BE2C (cell line): ENCODE results near the gene FBN3.

Experiments
- DNase-seq: peaks from one replicate; pipeline ENCODE4 v3.0.0-alpha.2; 2020
- H3K27me3 ChIP-seq: fragments of 250-450 bp; sonication (Bioruptor Pico); 2 replicates; pipeline ENCODE4 v1.5.1; 2020; ENCODE audit warnings: mild to moderate bottlenecking
- H3K36me3 ChIP-seq: fragments of 250-450 bp; sonication (Bioruptor Pico); 2 replicates; pipeline ENCODE4 v1.5.1; 2020; ENCODE audit warnings: mild to moderate bottlenecking
- H3K4me1 ChIP-seq: fragments of 250-450 bp; sonication (Bioruptor Pico); 2 replicates; pipeline ENCODE4 v1.5.1; 2020
- H3K4me3 ChIP-seq: 2 replicates; pipeline ENCODE4 v1.5.1; 2011; ENCODE audit warnings: low read depth, low read length
- H3K9me3 ChIP-seq: fragments of 250-450 bp; sonication (Bioruptor Pico); 2 replicates; pipeline ENCODE4 v1.5.1; 2020
- TF ChIP-seq, protein P1 (sequence below): IDR thresholded peaks from 2 replicates; pipeline ENCODE4 v1.5.1; 2012; ENCODE audit warnings: mild to moderate bottlenecking, low read depth, low read length

FBN3 gene

DNA sequence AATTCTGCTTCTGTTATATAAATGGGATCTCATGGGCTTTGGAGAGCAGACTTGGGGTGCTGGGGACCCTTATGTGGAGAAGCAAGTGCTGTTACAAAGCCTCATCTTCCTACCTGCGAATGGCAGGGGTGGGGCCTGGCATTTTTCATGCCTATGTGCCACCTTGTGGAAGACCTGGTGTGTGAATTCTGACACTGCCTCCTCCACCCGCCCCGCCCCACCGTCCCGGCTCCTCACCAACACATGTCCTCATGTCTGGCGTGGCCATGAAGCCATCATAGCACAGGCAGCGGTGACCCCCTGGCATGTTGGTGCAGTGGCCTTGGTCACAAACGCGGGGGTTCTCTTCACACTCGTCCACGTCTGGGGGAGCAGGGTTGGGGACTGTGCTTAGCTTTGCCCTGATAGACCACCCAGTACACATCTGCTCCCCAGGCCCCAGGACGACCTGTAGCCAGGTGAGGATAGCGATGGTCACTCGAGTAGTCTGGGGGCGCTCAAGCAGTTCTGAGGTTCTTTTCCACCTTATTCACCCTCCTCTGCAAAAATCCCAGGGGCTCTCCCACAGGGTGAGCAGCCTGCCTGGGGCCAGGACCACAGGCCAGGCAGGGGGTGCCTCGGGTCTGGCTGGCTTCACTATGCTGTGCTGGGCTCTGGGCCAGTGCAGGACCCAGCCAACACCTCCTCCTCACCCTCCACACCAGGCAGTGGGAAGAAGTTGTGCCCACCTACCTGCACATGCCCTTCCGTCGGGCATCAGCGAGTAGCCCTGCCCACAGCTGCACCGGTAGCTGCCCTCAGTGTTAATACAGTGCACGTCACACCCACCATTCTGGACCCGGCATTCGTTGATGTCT is 32.7 kb downstream of the FBN3 start:
- H3K4me3 ChIP-seq, result no peak overlapping the region

GRCh38 chr19:8115805-8116396 is 33.5 kb downstream of the FBN3 start:
- Histone ChIP-seq H3K4me3 (no peak overlapping the region), H3K9me3 (no peaks in the 10 kb centered on the region), H3K4me1 (no peaks in the 10 kb centered on the region), H3K27me3 (no peaks in the 10 kb centered on the region), H3K36me3 (no peaks in the 10 kb centered on the region)
- TF ChIP-seq, protein P1, sequence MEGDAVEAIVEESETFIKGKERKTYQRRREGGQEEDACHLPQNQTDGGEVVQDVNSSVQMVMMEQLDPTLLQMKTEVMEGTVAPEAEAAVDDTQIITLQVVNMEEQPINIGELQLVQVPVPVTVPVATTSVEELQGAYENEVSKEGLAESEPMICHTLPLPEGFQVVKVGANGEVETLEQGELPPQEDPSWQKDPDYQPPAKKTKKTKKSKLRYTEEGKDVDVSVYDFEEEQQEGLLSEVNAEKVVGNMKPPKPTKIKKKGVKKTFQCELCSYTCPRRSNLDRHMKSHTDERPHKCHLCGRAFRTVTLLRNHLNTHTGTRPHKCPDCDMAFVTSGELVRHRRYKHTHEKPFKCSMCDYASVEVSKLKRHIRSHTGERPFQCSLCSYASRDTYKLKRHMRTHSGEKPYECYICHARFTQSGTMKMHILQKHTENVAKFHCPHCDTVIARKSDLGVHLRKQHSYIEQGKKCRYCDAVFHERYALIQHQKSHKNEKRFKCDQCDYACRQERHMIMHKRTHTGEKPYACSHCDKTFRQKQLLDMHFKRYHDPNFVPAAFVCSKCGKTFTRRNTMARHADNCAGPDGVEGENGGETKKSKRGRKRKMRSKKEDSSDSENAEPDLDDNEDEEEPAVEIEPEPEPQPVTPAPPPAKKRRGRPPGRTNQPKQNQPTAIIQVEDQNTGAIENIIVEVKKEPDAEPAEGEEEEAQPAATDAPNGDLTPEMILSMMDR, result no peak
- DNase-seq, result no peak

More for the DNA sequence above, 32.7 kb downstream of the FBN3 start:
- TF ChIP-seq, protein P1, result no peak
- no peaks in the 10 kb centered on the region for H3K4me1 ChIP-seq
- DNase-seq, result no peak
- H3K36me3 ChIP-seq, result no peaks in the 10 kb centered on the region
- H3K9me3 ChIP-seq, result no peaks in the 10 kb centered on the region
- H3K27me3 ChIP-seq, result no peaks in the 10 kb centered on the region

GRCh38 chr19:8113017-8113416 is 36.4 kb downstream of the FBN3 start:
- no peak for DNase-seq
- H3K36me3 ChIP-seq, result no peaks in the 10 kb centered on the region
- no peak overlapping the region for H3K4me3 ChIP-seq
- no peaks in the 10 kb centered on the region for H3K27me3 ChIP-seq
- H3K4me1 ChIP-seq, result no peaks in the 10 kb centered on the region
- TF ChIP-seq, protein P1, result no peak
- H3K9me3 ChIP-seq, result no peaks in the 10 kb centered on the region

- no peak for DNase-seq
- Histone ChIP-seq H3K9me3 (no peaks in the 10 kb centered on the region), H3K36me3 (no peaks in the 10 kb centered on the region), H3K4me3 (no peak overlapping the region), H3K27me3 (no peaks in the 10 kb centered on the region; the same call in 1 of the 2 replicates), H3K4me1 (no peaks in the 10 kb centered on the region)
- TF ChIP-seq, protein P1, result no peak
These were observed 38.0 kb downstream of the FBN3 start for GRCh38 chr19:8111376-8111775.

DNA sequence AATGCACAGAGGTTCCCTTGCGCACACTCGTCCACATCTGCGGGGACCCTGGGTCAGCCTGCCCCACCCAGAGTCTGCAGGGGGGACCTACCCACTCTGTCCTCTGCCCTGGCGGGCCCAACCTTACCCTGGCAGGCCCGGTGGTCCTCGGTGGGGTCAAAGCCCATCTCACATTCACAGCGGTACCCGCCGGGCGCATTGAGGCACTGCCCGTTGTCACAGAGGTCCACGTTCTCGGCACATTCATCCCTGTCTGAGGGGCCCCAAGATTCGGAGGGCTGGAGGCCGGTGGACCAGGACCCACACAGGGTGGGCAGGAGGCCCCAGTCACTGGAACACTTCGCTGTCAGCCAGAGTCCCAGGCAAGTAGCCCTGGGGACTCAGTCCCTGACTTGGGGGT is 38.5 kb downstream of the FBN3 start:
- Histone ChIP-seq H3K9me3 (no peaks in the 10 kb centered on the region), H3K27me3 (no peaks in the 10 kb centered on the region; the same call in 1 of the 2 replicates), H3K4me3 (no peak overlapping the region), H3K4me1 (no peaks in the 10 kb centered on the region), H3K36me3 (no peaks in the 10 kb centered on the region)
- no peak for DNase-seq
- TF ChIP-seq, protein P1, result no peak
